Activated CD4-positive, alpha-beta T cell treated with anti-CD3 and anti-CD28 coated beads, Interleukin-2, amount 50 U/mL, for 48 hours (primary cell): ENCODE measurements around the gene MUC6.

Source experiments
- DNase-seq, 2 experiments: peaks; one replicate each; pipeline ENCODE4 v3.0.0-alpha.2; 2020

Gene MUC6

DNA sequence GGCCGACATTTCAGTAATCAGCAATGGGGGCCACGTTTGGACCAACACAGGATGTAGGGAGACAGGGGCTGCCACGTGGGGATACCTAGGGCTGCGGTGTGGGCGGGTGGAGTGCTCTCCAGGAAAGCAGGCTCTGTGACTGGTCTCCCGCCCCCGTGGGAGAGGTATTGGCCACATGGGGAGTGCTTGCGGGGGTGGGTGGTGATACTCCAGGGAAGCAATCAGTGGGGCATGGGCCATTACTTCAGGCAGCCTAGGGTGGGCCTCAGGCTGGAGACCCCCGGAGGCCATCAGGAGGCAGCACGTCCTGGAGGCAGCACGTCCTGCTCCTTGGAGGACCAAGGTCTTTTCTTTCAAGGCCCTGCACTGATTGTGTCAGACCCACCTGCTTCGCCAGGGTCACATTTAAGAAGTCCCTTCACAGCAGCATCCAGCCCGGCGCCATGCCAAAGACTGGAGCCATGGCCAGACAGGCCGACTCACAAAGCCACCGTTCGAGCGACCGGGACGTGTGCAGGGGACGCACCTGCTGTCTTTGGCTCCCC lies 35.1 kb upstream of the MUC6 start:
- no peak for DNase-seq

DNA sequence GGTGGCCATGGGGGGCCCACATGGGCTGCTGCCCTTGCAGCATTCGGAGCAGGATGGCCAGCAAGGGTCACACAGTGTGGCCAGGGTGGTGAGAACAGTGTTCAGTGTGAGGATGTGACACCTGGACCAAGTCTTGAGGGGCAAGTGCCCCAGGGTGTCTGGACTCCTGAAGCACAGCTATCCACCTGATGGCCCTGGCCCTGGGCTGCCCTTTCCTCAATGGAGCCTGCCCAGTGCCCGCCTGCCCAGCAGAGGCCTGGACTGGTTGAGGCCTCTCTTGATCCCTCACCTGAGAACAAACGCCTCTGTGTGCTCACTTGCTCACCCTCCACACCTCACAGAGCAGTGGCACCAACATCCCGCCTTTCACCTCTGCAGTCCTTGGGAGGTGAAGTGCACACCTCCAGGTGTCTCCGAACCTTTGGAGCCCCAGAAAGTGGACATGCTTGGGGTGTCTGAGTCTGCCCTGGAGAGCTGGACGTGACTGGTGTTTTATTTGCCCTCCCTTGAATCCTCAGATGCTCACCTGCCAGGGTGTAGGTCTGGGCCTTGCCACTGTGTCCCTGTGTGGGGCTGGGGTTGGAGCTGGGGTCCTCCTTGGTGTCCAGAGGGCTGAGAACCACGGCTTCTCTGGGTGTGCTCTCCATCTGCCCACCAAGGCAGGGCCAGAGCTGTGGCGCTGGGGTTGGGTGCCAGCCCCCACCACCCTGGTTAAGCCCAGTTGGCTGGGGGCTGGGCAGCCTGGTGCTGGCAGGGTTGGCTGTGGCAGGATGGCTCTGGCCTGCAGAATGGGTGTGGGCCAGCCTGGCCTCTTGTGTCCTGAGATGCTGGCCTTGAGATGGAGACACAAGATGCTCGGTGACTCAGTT lies 34.3 kb upstream of the MUC6 start:
- DNase-seq: no peak

- DNase-seq: no peak
These were observed 33.2 kb upstream of the MUC6 start for GRCh38 chr11:1069740-1070139.

DNA sequence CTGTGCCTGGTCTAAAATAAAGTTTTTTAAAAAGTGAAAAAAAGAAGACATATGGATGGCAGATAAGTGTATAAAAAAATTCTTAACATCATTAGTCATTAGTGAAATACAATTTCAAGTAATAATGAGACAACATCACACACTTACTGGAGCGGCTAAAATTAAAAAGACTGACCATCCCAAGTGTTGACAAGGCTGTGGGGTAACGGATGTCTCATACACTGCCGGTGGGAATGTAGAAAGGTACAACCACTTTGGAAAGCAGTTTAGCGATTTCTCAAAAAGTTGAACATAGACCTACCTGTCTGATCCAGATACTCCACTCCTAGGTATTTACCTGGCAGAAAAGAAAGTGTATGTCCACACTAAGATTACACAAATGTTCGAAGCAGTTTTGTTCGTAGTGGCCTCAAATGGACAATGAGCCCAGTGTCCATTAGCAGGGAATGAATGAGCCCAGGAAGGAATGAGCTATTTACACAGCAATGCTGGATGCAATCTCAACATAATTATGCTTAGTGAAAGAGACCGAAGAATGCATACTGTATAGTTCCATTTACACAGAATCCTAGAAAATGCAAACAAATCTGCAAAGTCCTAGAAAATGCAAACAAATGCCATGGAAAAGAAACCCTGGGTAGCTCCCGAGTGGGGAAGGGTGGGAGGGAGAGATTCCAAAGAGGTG lies 31.4 kb upstream of the MUC6 start:
- DNase-seq: no peak

- no peak for DNase-seq
These were observed 27.6 kb upstream of the MUC6 start for GRCh38 chr11:1064167-1064566.

- DNase-seq: no peak
These were observed 25.7 kb upstream of the MUC6 start for GRCh38 chr11:1062075-1062820.

DNA sequence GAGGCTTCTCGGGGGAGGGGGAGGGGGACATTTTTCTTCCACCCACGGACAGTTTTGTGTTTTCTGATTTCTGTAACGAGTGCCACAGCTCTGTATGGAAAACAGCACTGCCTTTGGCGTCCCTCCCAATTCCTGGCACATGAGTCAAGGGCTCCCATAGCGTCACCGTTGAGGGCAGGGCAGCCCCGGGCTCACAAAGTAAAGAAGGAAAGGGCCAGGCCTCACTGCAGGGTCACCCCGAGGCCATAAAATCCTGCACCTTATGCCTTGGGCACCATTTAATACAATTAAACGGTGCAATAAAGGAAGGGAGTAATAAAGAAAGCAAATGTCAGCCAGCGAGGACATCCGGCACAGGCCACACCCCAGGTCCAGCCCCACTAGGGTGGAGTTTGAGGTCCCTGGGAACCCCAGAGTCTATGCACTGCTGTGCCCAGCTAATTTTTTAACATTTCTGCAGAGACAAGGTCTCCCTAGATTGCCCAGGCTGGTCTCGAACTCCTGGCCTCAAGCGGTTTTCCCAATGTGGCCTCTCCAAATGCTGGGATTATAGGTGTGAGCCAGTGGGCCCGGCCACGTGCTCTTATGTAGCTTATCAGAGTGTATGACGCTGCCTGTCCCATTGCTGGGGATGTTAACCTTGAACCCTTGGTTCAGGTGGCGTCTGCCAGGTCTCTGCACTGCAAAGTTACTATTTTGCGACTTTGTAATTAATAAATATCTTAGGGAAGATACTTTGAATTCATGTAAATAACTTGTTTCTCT lies 24.5 kb upstream of the MUC6 start:
- DNase-seq: no peak

DNA sequence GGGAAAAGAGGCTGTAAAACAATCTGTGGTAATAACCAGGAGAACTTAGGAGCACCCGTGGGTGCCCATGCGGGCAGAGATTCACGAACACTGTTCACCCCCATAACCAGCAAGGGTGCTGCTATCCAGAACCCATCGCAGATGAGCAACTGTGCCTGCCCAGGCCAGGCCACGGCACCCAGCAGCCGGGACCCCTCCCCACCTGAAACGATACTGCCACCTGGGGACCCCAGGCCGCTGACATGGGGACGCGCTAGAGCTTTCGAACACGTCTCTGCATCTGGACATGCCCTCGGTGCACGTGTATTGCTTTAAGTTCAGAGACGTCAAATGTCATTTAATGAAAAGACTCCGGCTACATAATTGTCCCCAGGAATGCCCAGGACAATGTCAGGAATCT lies 23.9 kb upstream of the MUC6 start:
- DNase-seq: no peak

- DNase-seq: no peak
These were observed 23.2 kb upstream of the MUC6 start for GRCh38 chr11:1059759-1060158.

GRCh38 chr11:1057806-1058205 lies 21.3 kb upstream of the MUC6 start:
- DNase-seq: no peak

GRCh38 chr11:1055990-1056771 lies 19.7 kb upstream of the MUC6 start:
- DNase-seq: no peak

- no peak for DNase-seq
These were observed 18.7 kb upstream of the MUC6 start for GRCh38 chr11:1055109-1055703.

- DNase-seq: no peak
These were observed 17.9 kb upstream of the MUC6 start for GRCh38 chr11:1054143-1055108.

DNA sequence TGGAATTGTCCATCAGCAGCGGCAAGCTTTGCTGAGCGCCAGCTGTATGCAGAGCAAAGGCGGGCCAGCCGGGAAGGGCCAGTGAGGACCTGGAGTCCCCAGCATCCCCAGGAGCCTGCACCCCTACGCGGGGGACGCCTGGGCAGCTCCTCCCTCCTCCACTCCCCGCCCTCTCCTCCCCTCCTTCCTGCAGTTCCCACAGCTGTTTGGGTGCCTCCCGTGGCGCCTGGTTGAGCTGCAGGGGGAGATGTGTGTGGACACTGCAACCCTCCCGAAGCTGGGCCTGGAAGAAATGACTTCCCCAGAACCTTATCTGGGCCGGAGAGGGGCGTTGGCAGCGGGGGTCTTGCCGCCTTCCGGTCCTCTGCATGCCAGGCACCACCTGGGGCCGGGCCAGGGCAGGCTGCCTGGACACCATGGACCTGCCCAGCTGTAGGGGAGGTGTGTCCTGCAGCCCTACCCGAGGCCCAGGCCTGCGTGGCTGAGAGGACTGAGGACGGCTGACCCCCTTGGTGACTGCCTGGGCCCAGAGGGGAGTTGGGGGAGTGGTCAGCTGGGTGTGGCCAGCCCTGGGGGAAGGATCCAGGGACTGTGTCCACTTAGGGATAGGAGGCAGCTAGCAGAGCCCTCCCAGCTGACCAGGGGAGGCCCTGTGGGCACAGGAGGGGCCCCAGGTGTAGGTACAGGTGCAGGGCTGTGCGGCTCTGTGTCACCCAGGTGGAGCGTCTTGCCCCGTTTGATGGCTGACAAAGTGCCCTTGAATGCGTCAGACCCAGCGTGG lies 16.8 kb upstream of the MUC6 start:
- no peak for DNase-seq

DNA sequence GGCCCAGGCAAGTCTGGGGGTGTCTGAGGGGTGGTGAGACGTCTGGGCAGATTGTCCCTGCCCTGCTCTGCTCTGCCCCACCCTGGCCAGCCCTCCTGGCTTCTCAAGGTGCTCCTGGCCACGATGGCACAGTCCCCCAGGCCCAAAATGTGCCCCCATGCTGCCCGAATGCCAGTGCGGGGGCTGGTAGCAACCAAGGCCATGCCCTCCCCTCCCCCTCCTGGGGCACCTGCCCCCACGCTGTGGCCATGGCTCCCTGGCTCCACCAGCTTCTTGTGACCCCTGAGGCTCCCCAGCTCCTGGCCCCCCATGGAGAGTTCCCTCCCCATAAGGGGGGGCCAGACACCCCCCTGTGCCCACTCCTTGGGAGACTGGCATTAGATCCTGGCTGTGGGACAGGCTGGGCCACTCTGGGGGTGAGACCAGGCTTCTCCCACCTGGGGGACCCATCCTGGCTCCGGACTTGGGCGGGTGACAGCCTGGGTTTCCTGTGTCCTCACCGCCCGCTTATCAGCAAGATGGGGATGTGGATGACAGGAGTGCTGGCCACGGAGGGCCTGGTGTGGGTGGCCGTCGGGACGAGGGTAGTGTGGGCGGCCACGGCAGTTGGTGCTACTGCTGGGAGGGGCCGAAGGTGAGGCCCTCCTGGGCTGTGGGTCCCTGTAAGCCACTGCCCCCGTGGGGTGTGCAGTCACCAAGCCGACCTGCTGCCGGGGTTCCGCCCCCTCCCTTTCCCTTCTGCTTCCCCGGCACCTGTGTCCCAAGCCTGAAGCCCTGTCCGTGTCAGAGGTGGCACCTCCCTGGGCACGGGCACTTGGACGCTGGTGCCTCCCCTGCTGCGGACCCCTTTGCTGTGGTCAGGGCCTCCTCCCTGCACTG lies 15.9 kb upstream of the MUC6 start:
- DNase-seq: no peak

DNA sequence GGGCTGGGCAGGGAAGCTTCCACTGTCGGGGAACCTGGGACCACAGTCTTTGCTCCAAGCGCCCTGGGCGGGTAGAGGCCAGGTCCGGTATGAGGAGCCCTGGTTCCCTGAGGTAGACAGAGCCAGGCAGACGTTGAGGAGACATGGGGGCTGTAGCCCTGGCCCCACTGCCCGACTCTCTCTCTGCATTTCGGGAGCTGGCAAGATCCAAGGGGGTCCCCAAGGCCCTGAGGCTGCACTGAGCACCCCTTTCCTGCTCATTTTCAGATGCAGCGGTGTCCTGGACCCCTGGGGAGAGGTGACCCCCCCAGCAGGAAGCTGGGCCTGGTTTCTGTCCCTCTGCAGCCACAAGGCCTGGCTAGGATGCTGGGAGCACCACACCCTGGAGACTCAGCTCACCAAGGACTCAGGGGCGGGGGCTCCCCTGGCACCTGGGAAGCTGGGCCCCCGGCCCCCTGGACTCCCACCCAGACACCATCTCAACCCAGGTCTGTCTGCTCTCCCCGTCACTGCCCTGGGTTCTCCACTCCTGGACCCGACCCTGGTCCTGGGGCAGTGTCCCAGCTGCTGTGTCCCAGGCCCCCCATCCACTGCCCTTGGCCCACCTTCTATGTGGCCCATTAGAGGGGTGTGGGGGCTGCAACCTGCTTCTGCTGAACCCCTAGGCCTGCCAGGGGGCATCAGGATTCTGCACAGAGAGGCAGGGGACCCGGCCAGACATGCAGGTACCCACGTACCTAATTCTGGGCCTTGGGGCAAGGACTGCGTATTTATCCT lies 15.0 kb upstream of the MUC6 start:
- no peak for DNase-seq

DNA sequence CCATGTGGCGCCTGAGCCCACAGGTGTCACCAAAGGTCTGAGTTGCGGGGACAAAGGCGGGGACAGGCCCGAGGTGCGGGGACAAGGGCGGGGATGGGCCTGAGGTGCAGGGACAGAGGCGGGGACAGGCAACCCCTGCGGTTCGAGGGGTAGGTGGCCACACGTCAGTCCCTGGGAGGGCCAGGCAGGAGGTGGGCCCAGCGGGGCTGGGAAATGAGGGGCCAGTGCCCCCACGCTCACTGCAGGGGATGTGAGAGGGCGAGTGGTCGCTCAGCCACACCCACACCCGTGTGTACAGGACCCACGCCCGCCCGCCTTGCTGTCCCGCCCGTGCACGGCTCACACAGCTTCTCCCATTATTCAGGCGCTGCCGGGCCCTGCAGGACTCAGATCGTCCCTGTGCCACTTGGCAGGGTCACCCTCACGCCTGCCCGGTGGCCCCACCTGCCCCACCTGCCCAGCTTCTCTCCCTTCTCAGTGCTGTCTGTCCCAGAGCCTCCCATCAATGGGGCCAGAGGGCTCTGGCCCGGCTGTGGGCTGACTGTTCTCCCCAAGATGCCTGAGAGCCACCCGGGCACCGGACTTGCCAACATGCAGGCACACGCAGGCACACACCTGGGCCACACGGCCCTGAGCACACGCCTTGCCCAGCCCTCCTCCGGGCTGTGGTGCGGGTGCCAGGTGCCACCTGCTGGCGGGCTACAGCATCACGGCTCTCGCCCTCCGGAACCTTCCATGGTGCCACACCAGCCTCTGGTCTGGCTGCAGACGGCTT lies 14.2 kb upstream of the MUC6 start:
- DNase-seq: peak; percentile 76 to 79
